ENCODE measurements around the gene PNCK.

Gene PNCK

DNA sequence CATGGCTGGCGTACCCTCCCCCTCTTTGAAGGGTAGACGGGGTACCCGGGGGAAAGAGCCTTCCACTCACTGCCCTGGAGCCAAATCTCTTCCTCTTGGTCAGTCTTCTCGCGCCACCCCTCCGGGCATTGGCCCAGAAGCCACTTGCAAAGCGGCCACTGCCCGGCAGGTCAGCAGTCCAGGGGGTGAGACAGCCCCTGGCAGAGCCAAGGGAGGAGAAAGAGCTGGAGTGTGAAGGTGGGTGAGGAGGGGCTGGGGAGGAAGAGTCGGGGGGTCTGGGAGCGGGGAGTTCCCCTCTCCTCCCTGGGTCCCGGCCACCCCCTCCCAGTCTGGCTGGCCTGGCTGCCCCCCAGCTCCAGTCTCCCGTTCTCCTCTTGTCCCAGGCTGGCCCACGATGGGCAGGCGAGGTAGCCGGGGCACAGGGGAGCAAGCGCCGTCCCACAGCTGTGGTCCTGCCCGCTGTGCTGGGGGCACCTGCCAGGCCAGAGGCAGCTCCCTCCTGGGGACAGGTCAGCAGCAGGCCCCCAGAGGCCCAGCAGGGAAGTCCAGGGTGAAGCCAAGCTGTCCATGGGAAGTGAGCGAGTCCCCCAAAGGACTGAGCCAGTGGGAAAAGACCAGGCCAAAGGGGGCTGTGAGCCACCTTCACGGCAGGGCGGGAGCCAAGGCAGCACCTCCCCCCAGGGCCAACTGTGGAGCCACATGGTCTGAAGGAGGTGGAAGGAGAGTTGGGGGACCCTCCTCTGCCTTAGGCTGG, 48.2 kb downstream of the PNCK start:
- DNase-seq: no peak

- DNase-seq: no peak
These were observed 49.2 kb downstream of the PNCK start for GRCh38 chrX:153624196-153625091.

GRCh38 chrX:153623310-153624029, 50.1 kb downstream of the PNCK start:
- DNase-seq: no peak

GRCh38 chrX:153622661-153623309, 50.8 kb downstream of the PNCK start:
- no peak for DNase-seq

- no peak for DNase-seq
These were observed 51.5 kb downstream of the PNCK start for GRCh38 chrX:153621949-153622598.

DNA sequence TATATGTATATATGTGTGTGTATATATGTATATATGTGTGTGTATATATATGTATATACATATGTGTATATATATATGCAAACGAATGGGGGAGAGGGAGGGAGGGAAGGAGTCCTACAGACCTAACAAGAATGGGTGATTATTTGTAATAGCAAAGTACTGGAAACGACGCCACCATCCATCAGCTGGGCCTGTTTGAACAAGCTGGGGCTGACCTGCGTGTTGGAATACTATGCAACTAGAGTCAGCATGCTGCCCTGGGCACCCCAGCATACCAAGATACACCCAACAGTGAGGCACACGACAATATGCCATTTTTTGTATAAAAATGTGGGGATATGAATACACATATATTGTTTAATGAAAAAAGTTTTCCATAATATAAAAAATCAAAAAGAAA, 53.0 kb downstream of the PNCK start:
- DNase-seq: no peak

Data from activated CD4-positive, alpha-beta T cell treated with anti-CD3 and anti-CD28 coated beads, Interleukin-2, amount 50 U/mL, for 16 hours (primary cell).